ENCODE results near the gene SPA17.

Gene SPA17

DNA sequence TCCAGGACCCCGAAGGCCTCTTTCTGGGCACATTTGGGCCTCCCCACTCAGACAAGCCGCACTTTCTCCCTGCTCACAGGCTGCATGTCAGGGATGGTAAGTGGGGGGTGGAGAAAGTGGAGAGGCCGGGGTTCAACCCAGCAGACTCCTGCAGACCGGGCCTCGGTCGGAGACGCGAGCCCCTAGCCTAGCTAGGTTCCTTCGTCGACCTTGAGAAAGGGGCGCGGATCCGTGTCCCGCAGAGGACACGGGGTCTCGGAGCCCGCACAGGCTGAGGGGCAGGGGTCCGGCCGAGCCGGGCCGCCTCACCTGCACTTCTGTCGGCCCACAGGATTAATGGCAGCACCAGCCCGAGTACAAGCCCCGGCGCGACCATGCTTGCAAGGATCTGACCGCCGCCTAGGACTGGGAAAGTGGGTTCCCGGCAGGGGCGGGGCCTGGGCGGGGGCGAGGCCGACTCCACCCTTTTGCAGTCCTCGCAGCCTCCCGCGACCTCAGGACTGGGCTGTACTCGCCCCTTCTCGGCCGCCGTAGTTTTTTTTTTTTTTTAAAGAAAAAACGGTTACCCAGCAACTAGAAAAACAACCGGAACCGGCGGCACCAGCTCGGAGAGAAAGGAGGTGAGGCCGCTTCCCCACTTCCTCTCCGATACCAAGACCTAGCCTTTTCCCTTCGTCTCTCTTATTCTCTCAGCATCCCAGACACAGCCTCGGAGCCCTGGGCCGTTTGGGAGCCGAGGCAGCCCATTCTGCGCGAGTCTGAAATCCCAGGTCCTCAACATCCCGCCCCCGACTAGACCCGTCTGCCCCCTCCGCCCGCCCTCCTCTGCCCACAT, at the start of gene SPA17, which contains the start of gene SIAE:
Gene SPA17, plus strand, starts transcription at position 572 of the 835 bp plus-strand sequence. CDS start 1,361 bp downstream, outside the sequence.
Gene SIAE, minus strand, starts transcription at position 407 of the 835 bp plus-strand sequence. Its CDS starts 31 bp downstream, at position 376.
- peak; percentile 92 for DNase-seq

DNA sequence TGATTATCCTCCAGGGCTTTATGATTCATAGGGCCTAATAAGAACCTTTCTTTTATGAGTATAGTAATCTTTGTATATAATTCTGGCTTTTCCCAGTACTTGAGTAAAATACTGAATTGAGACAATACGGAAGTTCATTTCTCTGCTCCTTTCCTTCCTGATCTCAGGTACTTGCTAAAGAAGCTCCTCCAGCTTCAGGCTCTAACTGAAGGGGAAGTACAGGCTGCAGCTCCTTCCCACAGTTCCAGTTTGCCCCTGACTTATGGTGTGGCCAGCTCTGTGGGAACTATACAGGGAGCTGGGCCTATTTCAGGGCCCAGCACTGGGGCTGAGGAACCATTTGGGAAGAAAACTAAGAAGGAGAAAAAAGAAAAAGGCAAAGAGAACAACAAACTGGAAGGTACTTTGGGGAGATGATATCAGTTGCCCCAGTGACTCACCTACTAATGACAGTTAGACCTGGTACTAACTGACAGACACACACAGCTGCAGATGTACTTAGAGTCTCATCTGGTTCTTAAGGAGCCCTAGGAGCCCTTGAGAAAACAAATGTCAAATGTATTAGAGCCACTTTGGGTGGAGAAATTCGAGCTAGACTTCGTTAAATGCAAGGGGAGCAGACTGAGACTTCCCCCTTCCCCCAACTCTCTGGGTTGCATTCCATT, 48.1 kb upstream of the SPA17 start:
- no peak for DNase-seq

DNA sequence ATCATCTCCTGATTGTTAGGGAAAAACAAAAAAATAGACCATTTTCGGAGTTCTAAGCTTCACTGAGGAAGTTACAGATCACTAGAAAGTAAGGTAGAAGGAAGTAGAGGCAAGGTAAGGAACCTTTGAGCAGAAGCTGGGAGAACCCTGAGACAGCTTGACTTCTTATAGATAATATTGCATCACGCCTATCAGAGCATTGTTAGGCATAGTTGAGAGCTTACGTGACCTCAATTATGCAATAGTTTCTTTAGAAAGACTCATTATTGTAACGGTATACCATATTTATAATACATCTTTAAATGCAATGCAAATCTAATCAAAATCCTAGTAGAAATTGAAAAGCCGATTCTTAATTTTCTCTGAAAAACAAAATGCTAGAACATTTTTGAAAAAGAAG, 46.2 kb upstream of the SPA17 start:
- no peak for DNase-seq

DNA sequence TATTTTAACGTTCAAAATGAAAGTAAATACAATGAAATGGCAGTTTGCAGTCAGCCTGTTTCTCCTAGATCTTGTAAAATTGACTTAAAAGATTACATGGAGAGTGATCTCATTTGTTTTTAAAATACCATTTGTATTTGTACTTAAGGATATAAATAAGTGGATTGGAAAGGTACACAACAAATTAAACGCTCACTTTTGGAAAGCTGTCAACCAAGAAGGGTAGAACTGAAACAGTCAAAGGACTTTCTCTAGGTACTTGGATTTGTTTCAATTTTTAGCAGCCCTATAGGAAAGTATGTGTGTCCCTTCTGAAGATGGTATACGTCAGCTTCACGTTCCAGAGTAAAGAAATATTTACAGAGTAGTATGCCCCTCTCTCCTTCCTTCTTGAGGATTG, 43.7 kb upstream of the SPA17 start:
- DNase-seq = no peak

DNA sequence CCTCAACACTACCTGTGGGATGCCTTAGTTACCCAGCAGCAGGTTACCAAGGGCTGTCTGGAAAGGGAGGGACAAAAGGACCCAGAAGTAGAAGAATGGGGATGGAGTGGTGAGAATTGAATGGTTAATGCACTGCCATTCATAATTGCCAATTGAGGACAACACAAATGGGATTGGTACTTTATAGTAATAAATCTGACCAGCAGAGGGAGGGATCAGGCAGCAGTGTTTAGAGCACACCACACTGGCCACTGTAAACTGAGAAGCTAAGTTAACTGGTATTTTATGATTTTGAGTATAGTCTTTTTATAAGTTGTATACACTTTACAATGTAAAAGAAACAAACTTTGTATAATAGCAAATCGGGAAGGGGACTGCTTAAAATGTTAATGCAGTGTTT, 40.3 kb upstream of the SPA17 start:
- peak; percentile 28 for DNase-seq

DNA sequence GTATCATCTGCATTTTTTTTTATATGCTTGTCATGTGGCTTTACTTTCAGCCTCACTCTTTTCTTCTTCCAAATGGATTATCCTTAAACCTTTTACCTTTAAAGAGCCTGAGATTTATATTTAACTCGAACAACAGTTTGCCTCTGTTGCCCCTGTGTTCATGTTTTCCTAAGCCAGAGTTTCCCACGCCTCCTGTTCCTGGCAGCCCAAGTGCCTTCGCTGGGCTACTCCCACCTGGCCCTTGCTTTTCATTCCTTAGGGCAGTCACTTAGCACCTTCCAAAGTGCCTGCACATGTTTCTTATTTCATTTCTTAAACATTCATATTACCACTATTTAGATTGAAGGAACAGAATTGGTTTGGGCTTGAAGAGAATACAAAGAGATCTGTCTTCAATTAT, 37.8 kb upstream of the SPA17 start:
- no peak for DNase-seq

DNA sequence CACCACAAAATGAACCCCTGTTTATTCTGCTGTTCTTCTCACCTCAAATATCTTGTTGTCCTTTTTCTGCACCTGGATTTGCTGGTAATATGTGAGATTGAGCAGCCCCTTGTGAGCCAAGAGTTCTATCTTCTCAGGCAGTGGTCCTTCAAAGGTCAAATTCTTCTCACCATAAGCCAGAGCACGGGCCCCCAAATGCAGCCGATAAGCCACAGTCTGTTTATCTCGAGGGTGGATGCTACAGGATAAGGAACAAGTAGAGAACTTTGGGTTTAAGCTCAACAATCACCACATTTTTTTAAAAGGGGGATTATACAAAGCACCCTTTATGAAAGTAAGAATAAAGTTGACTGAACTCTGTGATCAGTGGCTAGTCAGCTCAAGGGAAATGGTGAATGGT, 35.2 kb upstream of the SPA17 start:
- DNase-seq = peak; percentile 49

DNA sequence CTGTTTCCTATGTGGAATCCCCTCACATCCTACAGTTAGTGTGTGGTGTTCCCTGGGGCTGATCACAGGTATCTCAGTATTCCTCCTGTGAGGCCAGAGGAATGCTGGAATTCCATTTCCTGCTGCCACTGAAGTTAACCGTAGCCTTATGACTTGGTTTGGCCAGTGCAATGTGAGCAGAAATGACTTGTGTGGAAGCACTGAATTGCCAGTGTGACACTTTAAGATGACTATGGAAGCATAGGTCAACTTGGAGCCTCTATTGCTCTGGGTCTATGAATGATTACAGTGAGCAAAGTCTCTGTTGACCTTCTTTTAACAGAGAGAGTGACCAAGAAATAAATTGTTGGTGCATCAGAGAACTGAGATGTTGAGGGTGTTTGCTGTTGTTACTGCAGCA, 34.5 kb upstream of the SPA17 start:
- no peak for DNase-seq

DNA sequence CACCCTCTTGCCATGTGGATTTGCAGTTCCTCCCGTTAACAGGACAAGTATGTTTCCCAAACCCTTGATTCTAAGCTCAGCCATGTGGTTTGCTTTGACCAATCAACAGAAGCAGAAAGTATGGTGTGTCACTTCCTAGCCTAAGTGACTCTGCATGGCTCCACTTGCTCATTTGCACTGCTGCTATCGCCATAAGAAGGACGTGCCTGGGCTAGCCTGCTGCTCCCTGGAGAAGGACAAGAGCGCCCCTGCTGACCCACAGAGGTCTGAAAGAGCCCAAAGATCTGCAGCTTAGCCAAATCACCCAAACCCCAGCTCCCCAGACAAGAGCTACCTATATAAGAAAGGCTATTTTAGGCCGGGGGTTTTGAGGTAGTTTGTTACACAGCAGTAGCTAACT, 33.0 kb upstream of the SPA17 start:
- peak; percentile 38 for DNase-seq

DNA sequence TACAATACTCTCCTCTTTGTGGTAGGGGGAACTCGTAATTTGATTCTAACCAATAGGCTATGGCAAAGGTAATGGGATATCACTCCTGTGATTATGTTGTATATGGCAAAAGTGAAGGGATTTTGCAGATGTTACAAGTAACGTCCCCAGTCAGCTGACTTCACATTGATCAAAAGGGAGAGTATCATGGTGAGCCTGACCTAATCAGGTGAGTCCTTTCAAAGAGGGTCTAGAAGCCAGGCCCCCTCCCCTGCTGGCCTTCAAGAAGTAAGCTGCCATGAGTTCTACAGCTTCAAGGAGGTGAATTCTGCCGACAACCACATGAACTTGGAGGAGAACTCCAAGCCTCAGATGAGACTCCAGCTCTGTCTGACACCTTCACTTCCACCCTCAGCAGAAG, 31.1 kb upstream of the SPA17 start:
- no peak for DNase-seq

DNA sequence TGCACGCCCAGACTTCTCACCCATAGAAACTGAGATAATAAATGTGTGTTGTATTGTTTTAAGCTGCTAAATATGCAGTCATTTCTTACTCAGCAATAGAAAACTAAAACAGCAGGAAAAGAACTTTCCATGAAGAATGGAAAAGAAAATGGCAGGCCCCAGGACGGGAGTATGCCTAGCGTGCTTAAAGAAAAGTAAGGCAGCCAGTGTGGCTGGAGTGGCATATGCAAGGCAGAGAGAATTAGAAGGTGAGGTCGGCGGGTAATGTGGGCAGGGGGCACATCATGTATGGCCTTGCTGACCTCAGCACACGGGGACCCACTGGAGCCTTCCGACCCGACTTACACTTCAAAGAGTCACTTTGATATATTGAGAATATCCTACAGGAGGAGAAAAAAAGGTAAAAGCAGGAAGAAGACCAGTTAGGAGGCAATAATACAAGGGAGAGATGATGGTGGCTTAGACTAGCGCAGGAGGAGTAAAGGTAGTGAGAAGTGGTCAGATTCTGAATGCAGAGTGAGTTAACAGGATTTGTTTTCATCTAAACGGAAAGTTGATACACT, 30.6 kb upstream of the SPA17 start:
- no peak for DNase-seq

DNA sequence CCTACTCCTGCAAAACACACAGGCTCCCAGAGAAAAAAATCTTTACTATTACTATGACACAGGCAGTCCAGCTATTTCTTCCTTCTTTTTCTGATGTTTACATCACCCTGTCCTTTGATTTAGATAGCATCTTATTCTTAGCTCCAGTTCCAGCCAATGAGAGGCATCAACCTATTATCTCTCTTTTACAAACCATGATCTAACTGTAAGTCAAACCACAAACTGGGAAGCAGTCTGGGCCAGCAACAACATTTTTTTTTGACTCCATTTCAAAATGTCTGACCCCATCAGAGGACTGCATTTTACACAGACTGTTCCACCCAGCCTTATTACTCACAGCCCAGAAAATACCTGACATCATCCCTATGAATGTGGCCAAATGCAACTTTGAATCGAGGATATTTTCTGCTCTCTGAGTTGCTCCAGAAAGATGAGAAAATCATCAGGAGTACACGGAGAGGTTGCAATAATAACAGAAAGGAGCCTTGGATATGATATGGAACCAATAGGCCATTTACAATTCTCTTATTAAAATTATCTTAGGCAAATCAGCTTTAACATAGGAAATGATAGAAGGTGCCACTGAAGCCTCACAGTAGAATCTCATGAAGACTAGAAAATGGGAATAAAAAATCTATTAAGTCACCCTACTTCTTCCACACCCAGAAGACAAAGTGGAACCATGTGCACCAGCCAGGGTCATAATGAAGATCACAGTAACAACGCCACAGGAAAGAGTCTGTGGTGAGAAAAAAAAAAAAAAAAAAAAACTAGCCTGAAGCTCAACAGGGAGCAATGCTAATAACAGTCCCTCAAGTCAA, 29.9 kb upstream of the SPA17 start:
- peak; percentile 87 for DNase-seq

DNA sequence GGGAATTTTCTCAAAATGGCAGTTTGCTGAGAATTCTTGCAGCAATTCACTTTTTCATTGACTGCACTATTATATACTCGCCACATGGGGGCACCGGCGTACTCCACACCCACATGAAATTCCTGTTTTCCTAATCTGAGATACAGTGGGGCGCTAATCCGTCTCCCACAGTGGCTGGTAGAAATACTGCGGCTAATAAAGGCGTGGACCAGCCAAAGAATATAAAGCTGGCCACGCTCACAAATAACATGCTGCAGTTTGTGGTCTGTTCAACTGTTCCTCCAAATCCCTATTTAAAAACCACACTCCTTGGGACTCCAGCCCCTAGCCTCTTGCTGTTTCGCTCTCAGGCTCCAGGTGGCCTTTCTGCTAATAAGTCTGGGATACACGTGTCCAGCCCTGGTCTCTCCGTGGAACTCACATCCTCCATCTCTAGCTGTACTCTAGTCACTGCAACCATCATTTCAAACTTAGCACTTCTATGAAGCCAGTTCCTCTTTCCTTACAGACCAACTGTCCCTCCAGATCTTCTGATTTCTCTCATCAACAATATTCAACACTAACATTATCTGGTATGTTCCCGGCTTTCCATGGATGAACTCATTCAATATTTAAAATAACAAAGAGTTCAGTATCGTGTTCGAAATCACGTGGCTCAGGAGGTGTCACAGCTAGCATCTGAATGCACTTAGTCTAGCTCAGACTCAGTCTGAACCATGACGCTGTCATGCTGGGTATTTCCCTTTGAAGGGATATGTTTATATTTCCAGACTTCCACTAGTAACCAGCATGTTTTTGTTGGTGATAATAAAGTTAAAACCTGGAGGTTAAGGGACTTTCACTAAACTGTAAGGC, 29.1 kb upstream of the SPA17 start:
- peak; percentile 83 for DNase-seq

DNA sequence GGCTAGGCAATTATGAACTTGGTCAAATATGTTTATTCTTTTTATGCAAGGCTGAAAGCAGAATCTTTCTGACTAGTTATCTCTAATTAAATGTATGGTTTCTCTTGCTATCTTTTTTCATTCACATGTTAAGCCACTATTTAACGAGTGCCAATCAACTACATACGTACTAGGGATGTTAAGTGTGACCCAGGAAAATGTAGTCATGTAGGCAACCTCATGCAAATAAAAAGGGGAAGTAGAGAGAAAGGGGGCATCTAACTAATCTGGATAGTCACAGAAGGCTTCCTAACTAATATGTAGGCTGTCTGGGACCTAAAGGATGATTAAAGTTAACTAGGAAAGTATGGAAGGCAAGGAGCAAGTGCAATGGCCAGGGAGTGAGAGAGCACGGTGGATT, 27.6 kb upstream of the SPA17 start:
- no peak for DNase-seq

DNA sequence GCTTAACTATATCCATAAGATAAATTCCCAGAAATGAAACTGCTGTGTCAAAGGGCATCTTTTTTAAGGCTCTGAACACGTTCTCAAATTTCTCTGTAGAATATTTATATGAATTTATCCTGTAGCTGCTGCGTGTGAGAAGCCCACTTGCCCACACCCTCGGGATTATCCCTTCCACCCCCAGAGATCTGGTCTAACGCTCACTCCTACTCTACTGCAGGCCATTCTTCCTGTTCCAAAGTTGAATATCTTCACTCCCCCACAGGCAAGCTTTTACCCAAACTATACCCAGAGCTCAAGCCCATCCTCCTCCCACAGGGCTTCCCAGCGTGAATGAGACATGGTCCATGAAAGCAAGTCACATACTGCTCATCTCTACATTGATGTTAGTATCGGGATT, 25.1 kb upstream of the SPA17 start:
- DNase-seq = no peak

DNA sequence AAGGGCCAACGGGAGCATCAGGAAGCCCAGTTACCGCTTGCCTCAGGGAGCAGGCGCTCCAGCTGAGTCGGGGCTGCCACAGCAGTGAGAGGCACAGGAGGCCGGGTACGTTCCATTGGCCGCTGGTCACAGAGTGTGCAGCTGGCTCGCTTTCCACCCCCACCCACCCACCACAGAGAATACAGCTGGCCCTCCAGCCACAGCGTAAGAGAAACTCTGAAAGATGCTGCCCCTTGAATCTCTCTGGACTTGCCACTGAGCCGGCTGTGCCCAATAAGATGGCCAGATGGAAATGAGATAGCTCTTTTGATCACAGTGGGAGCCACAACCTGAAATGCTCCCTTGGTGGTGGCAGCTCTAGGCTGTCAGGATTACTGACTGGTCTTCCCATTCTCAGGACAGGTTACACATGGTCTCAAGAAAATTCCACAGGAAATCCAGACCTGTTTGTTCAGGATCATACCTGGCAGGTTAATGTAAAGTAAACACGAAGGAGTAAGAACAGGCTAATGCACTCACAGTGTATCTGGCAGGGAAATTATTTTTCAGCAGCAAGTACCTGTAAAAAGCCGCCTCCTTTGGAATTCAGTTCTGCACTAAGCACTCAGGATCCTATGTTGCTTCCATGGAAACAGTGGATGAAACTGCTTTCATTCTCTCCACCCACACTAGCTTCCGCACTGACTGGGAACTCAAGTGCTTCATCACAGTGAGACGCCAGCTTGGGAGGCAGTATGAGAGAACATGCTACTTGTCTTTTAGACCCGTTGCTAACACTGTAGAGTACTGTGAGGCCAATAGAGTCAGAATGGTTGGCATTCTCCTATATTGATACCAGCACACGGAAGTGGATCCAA, 16.7 kb upstream of the SPA17 start:
- DNase-seq = no peak

DNA sequence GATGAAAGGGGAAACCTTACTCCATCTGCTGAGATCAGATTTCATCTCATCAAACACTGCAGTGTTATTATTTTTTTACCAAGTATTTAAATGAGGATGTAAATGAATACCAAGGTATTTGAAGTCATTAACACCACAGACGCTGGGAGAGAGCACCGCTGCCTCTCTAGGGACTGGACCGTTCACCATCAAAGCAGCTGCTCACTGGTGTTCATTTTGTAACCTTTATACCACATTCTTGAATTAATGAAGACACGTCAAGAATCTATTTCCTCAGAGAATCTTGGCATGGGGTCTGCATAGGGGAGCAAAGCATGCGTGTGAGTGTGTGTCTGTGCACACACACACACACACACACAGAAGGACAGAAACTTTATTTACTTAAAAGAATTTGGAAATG, 15.8 kb upstream of the SPA17 start:
- DNase-seq = no peak

DNA sequence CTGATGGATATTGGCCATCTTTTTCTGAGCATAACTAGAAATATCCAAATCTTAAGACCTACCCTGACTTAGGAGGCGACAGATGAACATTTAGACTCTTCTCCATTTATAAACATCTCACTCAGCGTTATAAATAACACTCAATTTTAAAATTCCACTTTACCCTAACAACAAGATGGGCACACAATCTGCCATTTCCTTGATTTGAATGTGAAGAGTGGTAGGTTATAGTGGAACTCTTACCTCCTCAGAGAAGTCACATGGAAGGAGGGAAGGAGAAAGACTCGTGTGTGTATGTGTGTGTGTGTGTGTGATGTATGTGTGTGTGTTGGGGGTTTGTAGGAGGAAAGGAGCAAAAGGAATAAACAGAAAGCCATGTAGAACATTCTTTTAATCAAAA, 15.2 kb upstream of the SPA17 start:
- DNase-seq = no peak

DNA sequence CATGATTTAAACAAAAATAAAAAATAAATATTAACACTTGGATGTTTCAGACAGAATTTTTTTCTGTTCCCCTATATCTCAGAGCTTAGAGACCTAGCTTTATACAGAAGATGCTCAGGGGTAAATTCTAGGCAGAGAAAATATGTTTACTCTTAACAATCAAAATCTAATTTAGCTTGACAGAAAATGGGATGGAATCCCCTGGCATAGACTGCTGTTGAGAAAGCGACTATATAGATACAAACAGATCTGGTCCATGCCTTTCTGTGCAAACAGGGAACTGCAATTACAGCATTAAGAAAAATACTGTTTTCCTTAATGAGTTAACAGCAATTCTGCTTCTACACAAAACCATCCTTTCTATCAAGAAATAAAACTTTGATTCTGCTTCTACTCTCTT, 14.7 kb upstream of the SPA17 start:
- DNase-seq = no peak

DNA sequence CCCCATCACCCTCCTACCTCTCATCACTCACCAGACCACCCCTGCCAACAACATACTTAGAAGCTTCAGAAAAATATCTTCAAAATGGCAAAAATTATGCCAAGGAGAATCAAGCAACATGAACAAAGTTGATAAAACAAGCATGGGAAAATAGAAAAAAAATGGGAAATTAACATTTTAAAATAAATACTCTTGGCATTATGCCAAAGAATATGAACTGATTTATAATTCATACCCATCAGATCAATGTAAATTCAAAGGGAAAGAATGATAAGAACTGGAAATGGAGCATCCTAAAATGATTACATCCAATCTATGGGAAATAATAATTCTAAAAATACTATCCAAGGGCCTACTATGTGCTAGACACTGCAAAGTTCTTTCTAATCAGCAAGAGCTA, 12.2 kb upstream of the SPA17 start:
- no peak for DNase-seq

DNA sequence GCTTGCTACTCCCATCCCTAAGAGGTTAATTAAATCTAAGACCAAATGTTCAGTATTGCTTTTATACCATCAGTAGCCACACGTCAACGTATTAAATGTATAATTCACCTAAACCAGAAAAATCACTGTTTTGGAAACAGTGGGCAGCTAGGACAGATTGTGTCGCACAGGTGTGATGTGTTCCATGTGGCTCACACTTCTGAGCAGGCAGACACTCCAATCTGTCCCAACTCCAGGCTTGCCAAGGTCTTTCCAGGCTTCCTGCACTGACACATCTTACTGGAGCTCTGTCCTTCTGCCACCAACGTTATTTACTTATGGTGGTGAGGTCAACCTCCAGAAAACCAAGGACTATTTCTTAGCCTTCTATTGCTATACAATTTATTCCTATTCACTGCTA, 11.6 kb upstream of the SPA17 start:
- no peak for DNase-seq
